GM06990 (cell line): Measurements from ENCODE around the gene SERF1B.
"Not testable (repeated sequence)": the region's sequence is repeated elsewhere in the genome, so short reads cannot be mapped to it uniquely, and the experiment has no call there.

ENCODE experiments used
- DNase-seq: peaks from one replicate; pipeline ENCODE4 v3.0.0-alpha.2; 2011; ENCODE audit not compliant: insufficient read length; ENCODE audit errors: extremely low read depth
- H3K27me3 ChIP-seq: replicated peaks from 2 replicates; pipeline ENCODE4 v1.6.0; 2011; ENCODE audit warnings: low read length; ENCODE audit not compliant: control insufficient read depth, insufficient read depth
- H3K36me3 ChIP-seq: 2 replicates; pipeline ENCODE4 v1.5.1; 2011; ENCODE audit warnings: low read length; ENCODE audit not compliant: control insufficient read depth, insufficient read depth
- H3K4me3 ChIP-seq: replicated peaks from 2 replicates; pipeline ENCODE4 v1.5.1; 2011; ENCODE audit warnings: low read depth, mild to moderate bottlenecking, control low read depth, low read length

The SERF1B gene

GRCh38 chr5:70025106-70025844 is at the start of gene SERF1B:
TSS of gene SERF1B (plus strand) at chr5:70025251. CDS start at chr5:70025452, 201 bp downstream.
- H3K4me3 ChIP-seq, DNase-seq, H3K27me3 ChIP-seq, H3K36me3 ChIP-seq: not testable (repeated sequence)

GRCh38 chr5:69991713-69992112 is 33.3 kb upstream of the SERF1B start:
- DNase-seq, H3K4me3 ChIP-seq, H3K27me3 ChIP-seq, H3K36me3 ChIP-seq: not testable (repeated sequence)

- not testable (repeated sequence) for H3K27me3 ChIP-seq, H3K36me3 ChIP-seq, DNase-seq, H3K4me3 ChIP-seq
Observed at GRCh38 chr5:69995535-69995934, 29.5 kb upstream of the SERF1B start.

DNA sequence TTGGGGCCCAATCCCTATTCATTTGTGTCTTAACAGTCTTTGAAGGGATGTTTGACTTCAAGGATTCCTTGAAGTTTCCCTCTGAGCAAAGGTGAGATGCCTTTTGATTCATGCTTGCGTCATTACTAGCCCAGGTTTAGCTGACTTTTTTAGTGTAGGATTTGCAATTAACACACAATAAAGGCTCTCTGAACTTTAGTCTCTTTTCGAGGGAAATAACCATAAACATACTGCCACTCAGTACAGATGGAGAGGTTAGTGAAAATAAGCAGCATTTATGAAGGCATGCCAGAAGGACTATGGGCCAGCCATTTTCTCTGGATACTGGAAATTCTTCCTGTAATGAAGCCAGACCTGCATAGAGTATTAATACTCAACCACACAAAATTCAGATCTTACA is 4.4 kb upstream of the SERF1B start:
- H3K36me3 ChIP-seq, DNase-seq, H3K27me3 ChIP-seq, H3K4me3 ChIP-seq: not testable (repeated sequence)

- H3K27me3 ChIP-seq, H3K4me3 ChIP-seq, H3K36me3 ChIP-seq, DNase-seq: not testable (repeated sequence)
Observed at GRCh38 chr5:70025845-70026145, 744 bp downstream of the SERF1B start.

- not testable (repeated sequence) for DNase-seq, H3K27me3 ChIP-seq, H3K36me3 ChIP-seq, H3K4me3 ChIP-seq
Observed at GRCh38 chr5:70031204-70031603, 6.2 kb downstream of the SERF1B start.

- not testable (repeated sequence) for H3K36me3 ChIP-seq, H3K27me3 ChIP-seq, H3K4me3 ChIP-seq, DNase-seq
Observed at GRCh38 chr5:70041411-70041810, 16.4 kb downstream of the SERF1B start.

- not testable (repeated sequence) for H3K4me3 ChIP-seq, H3K36me3 ChIP-seq, DNase-seq, H3K27me3 ChIP-seq
Observed at GRCh38 chr5:70049790-70050142, 24.7 kb downstream of the SERF1B start.

GRCh38 chr5:70056289-70056942 is 31.4 kb downstream of the SERF1B start:
- not testable (repeated sequence) for DNase-seq, H3K4me3 ChIP-seq, H3K36me3 ChIP-seq, H3K27me3 ChIP-seq

GRCh38 chr5:70057140-70057539 is 32.1 kb downstream of the SERF1B start:
- not testable (repeated sequence) for DNase-seq, H3K4me3 ChIP-seq, H3K36me3 ChIP-seq, H3K27me3 ChIP-seq

GRCh38 chr5:70077632-70078031 is 52.6 kb downstream of the SERF1B start:
- not testable (repeated sequence) for H3K27me3 ChIP-seq, H3K36me3 ChIP-seq, H3K4me3 ChIP-seq, DNase-seq

- DNase-seq, H3K27me3 ChIP-seq, H3K36me3 ChIP-seq, H3K4me3 ChIP-seq: not testable (repeated sequence)
Observed at GRCh38 chr5:70088907-70089464, 63.9 kb downstream of the SERF1B start.

DNA sequence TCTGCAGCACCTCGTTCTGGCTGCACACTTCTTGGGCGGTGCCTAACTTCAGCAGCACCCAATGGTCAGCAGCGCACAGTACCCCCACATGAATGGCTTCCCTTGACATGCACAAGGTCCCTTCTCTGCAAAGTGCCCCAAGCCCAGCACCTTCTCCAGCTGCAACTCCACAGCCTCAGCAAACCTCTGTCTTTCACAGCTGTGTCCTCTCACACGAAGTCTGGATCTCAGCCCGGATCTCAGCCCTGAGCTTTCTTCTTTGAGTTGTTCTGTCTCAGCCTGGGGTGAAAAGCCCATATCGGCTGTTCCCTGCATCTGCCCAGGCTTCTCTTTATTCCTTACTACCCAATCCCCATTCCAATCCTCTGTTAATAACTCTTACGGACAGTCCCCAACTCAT is 66.7 kb downstream of the SERF1B start:
- H3K4me3 ChIP-seq, H3K36me3 ChIP-seq, H3K27me3 ChIP-seq: not testable (repeated sequence)

More for the DNA sequence above, 66.7 kb downstream of the SERF1B start:
- not testable (repeated sequence) for DNase-seq
